ENCODE data around the gene PPP1R12B.
"Not testable (repeated sequence)": the region's sequence is repeated elsewhere in the genome, so short reads cannot be mapped to it uniquely, and the experiment has no call there.

PPP1R12B gene

DNA sequence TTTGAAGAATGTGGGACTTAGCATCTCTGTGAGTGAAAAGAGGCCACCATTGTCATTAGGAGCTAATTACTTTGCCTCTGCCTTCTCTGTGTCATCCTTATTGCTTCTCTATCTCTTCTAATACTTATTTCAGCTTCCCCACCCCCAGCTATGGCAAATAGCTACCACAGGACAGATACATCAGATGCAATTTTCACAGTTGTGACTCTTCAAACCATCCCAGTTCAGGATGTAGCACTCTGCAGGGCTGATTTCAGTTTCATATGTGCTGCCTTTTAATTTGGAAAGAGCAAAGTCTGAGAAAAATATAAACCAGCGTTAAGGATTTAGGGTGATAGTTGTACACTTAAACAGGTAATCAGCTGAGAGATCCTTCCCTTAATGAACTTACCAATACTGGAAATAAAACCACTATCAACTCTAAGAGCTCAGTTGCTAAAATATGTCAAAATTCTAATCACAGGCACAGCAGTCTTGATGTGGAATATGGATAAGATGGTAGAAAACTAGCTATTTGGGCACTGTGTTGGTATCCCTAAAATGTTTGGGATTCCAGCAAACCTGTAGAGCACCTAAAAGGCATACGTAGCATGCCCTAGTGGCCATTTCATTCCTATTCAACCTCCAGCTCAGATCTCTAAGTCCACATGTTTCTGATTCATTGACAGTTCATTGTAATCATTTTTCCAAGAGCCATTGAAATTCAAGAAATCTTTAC lies 213.4 kb downstream of the PPP1R12B start:
- no peak for DNase-seq (ENCODE audit: low spot score)

DNA sequence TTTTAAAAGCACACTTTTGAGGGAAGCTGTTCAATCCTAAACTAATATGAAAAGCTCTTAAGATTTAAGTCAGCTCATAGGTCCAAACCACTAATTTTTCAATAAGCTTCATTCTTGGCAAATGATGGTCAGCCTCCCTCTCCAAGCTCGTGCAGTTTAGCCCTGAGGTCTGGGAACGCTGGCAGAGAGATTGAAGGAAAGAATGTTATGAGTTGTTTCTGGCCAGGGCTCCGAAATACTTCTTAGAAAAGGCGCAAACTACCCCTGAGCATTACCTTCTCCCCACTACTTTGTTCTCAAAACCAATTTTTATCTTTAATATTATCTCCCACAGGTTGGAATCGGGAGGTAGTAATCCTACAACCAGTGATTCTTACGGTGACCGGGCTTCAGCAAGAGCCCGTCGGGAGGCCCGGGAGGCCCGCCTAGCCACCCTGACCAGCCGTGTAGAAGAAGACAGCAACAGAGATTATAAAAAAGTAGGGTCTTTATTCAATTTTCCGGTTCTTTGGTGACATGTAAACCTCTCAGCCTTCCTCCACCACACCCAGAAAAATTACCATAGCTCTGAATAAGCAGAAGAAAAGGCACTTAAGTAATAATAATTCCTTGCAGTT lies 214.1 kb downstream of the PPP1R12B start:
- no peak for DNase-seq (ENCODE audit: low spot score)

DNA sequence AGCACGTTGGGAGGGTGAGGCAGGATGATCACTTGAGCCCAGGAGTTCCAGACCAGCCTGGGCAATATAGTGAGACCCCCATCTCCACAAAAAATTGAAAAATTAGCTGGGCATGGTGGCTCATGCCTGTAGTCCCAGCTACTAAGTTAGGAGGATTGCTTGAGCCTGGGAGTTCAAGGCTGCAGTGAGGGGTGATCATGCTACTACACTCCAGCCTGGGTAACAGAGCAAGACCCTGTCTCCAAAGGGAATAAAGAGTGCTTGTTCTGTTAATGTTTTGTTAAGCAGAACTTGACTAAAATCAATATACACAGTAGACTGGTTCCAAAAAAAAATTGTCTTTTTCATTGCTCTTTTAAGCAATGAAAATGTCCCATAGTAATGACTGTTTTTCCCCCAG lies 215.3 kb downstream of the PPP1R12B start:
- no peak for DNase-seq (ENCODE audit: low spot score)

DNA sequence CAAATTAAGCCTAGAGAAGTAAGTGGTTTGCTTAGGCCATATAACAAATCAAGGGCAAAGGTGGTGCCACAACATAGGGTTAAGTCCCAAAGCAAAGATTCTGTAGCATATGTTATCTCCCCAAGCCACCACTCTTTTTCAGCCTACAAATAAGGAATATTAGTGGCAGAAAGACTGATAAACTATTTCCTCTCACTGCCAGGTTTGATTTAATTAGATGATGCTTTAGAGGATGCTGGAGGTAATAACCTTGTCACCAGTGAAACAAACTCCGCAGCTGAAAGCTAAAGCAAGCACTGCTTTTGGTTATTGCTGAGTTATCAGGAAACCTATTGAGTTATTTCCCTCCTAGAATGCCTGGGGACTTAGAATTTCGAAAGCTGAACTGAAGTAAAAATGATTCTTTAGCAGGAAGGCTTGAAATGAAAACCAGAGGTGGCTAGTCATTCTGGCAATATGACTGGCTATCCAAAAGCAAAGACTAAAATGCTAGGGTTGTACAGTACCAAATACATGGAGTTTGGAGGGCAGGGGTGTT lies 216.5 kb downstream of the PPP1R12B start:
- DNase-seq (ENCODE audit: low spot score): no peak

DNA sequence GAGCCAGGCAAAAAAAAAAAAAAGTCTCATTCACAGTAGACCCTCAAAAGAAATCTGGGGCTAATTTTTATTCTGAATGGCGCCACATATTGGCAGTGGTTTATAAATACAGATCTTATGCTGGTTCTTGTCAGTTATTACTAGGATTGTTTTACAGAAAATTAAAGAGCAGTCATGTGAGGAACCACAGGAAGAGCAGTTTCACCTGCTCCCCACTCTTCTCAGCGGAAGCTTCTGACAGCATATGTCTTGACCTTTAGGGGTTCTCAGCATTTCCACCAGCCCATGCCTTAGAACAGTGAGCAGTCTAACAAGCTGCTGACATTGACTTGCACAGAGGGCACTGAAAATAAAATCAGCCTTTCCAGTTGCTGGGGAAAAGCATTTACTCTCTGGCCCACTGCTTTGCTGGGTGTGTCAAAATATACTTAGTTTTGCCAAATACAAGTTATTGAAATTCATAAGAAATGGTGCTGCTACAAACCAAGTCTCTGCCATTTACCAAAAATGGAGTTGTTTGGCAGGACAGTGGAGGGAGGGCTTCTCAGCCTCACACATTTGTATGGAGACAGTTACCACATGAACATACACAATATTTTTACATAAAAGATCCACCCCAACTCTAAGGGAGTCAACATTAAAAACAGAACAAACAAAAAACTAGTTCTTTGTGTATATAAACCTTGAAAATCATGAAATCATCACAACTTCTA lies 217.5 kb downstream of the PPP1R12B start:
- no peak for DNase-seq (ENCODE audit: low spot score)

DNA sequence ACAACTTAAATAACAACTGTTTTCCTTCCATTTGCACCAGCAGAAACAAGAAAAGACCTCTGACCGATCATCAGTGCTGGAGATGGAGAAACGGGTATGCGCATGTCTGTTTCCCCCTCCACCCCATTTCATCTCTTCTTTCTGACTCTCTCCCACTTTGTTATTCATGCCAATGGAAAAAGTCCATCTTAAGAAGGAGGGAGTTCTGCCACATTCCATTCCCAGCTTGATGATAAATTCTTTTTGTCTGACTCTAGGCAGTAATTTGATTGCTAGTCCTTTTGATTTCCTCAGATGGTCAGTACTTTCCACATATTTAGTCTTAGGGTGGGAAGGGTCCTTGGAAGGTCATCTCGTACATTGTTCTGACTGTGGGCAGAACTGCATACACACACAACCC lies 219.2 kb downstream of the PPP1R12B start:
- no peak for DNase-seq (ENCODE audit: low spot score)

DNA sequence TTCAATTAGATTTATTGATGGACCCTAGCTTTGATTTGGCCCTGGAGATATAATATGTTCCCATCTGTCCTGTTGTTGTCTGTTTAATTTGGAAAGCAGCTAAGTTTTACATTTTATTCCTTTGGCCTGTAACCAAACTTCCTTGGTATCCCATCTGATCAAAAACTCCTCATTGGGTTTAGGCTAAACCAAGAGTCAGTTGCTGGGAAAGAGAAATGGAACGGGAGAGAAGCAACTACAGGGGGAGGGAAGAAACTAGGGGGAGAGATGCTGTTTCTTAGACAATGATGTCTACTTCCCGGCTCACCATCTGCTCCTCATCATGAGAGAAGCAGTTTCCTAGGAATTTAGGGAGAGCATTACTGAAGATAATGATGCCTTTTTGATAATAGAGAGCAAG lies 219.9 kb downstream of the PPP1R12B start:
- DNase-seq (ENCODE audit: low spot score): no peak

DNA sequence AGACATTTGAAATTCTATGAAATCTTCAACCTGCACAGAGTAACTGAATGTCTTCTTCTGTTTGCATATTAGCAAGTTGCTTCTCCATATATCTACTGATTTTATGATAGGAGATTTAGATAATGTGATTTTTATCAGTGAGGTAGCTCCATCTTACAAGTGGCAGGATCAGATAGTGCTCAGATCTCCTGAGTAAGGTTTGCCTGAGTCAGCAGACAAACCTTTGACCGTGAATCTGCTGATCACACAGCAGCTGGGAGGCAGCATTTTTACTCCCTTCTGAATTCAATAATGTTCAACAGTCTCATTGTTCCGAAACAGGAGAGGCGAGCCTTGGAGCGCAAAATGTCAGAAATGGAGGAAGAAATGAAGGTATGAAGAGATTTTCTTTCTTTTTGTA lies 220.3 kb downstream of the PPP1R12B start:
- no peak for DNase-seq (ENCODE audit: low spot score)

DNA sequence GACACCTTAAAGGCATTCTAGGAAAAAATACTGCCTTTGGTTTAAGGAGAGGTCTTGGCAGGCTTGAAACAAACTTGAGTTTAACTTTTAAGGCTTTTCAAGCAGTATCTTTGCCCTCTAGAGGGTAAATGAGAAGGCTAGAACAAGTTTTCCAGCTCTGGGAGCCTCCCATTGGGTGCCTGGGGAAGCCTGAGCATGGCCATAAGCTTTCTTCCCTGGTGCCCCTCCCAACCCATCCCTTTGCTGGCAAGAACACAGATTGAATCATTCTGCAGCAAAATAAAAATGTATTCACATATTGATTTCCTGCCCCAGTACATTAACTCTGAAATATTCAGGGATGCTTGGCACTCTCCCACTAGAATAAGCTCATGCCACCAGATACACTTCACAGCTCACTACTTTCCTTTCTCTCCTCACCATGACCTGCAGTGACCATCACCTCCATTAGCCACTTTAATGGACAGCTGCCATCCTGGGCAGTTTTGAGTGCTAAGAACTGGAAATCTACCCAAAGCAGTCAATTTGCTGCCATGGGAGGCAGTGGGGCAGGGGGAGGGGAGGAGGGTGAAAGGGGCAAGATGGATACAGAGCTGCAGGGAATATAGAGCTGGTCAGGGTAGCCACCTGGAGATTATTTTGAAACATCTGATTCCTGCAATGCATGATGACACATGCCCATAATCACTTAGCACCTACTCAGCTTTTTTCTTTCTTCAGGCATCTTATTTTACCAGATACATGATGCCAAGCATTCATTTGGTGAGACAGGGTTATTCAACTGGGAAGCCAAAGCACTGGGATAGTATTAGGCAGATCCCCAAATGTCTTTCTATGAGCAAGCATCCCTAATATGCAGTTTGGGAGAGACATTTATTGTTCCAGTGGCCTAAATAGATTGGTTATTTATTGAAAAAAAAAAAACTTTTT lies 221.2 kb downstream of the PPP1R12B start:
- DNase-seq (ENCODE audit: low spot score): no peak

DNA sequence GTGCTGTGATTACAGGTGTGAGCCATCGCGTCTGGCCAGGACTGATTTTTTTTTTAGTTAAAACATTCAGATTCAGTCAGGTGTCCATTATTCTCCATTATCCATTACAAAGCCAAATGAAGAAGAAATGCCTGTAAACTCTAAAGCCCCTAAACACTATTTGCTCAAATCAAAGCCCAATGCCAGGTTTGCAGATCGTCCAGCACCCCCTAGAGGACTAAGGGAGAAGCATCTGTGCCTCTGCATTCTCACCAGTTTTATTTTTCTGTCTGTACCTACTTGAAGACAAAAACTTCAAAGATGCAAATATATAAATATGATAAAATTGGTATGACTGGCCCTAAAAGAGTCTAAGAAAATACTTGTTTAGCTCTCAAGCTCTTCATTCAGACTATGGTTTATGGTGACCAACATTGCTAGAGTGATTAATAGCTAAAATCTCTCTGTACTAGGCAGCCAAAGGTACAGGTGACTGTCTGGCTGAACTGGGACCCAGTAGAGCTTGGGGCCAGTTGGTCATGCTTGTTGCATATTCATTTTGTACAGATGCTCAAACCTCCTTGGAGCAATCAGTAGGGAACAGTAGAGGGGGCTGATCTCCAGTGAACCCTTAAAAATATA lies 223.3 kb downstream of the PPP1R12B start:
- DNase-seq (ENCODE audit: low spot score): no peak

DNA sequence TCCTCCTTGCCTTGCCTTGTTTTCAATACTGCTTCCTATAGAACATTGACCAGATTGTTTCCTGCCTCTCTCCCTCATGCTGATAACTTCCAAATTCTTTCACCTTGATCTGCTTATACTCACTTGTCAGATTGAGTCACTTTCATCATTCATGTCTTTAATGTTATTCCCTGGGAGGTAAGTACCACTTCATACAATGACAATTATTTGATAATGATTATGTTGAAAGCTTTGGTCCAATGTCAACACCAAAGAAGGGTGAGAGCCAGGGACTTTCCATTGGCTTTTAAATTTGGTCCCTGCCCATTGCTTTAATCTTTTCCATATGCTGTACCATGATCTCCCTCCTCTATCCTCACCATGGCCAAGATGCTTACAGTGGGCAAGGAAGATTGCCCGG lies 224.4 kb downstream of the PPP1R12B start:
- DNase-seq (ENCODE audit: low spot score): no peak

DNA sequence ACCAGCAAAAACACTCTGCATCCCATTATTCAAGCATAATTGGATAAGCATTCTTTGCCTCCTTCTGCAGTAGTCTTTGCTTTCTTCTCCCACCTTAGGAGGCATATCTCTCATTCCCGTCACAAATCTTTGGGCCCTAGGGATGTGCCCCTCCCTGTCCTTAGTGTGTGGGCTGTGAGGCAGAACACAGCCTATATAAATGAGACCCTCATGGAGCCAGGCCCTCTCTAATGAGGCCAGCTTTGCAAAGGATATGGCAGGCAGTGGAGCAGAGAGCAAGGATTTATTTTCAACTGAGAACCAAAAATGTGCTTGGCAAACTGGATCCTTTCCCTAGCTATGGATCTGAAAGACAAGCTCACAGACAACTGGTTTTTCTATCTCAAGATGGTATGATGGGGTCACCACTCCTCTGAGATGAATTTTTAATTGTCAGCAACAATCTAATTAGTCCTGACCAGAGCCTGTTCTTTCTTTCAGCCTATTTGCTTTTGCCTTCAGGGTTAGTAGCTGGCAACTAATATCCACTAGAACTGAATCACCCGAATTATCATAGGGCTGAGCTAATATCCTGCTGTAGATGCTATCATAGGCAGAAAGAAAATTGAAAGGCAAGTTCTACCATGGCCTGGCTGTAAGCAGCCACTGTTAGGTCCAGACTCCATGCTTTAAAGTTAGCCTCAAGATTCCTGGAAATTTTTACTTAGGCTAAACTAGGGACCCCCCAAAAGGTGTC lies 227.6 kb downstream of the PPP1R12B start:
- DNase-seq (ENCODE audit: low spot score): no peak

DNA sequence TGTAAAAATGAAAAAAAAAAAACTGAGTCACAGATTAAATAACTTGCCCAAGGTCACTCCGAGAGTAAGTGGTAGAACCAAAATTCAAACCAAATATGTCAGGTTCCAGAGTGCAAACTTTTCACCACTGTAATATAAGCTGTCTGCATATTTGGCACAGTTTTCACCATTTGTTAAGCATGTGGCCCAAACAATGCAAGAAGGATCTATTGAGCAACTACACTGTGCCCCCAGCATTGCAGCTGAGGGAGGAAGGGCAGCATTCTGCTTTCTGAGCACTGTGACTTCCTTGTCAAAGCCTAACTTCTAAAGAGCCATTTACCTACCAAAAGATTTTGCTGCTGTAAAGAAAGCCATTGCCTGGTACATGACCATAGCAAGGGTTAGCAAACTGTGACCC lies 228.3 kb downstream of the PPP1R12B start:
- DNase-seq (ENCODE audit: low spot score): no peak

DNA sequence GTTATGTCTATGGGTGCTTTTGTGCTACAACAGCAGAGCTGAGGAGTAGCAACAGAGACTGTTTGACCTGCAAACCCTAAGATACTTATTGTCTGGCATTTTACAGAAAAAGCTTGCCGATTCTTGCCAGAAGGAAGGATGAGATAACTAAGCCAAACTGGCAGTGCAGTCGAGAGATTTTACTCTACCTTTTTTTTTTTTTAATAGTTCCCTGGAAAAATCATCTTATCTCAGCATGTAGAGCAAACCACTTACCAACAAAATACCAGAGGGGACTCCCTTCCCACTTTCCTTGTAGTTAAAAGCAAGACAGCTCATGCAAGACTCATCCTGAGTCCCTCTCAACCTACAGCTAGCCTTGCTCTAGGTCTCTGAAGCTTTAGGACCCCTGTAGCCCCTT lies 228.9 kb downstream of the PPP1R12B start:
- DNase-seq (ENCODE audit: low spot score): no peak

DNA sequence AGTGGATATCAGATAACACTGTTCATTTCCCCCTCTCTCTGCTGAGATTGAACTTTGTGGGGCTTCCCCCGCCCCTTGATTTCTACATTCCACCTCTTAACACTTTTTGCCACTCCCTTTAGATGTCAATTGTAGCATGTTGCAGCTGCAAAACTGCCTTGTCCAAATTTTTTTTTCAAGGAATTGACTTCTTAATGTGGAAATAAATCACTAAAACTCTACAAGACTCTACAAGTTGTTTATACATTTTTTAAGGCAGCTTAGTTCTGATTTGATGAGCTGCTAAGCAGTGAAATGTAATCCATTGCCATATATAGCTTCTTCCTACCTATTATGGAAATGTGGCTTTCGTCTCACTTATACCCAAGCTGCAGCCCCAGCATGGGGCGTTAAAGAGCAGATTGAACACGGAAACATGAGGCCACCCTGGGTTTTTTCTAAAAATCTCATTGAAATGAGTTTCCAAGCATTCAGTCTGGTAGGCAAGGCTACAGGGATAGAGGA lies 229.6 kb downstream of the PPP1R12B start:
- no peak for DNase-seq (ENCODE audit: low spot score)

DNA sequence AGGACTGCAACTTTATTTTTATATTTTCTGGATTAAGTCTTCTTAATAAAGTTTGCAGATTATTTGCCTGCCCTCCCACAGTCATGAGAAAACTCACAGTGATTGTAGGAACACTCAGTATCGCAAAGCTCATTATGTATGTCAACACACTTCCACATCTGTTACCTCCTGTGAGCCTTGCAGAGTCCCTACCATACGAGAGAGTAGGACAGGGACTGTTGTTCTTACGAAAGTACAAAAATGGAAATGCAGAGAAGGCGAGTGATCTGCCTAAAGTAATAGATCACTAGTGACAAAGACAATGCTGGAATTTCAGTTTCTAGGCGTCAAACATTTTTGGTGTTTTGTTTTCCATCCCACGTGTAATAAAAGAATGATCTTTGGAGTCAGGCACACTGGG lies 230.1 kb downstream of the PPP1R12B start:
- no peak for DNase-seq (ENCODE audit: low spot score)

DNA sequence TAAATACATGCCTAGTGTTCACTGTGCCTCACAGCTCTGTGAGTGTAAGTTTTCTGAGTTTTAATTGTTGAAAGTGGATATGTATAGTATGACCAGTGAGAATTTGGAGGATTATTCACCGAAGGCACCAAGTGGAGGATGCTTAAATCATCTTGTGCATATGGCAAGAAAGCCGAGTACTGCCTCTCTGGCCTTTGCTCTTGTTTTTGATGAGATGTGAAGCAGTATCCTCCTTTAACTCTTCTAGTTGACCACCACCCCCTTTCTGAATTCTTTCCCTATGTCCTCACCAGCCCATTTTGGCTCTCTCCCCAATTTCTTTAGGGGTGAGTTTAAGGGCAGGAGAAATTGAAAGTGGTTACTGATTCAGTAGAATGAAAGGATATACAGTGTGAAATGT lies 231.3 kb downstream of the PPP1R12B start:
- no peak for DNase-seq (ENCODE audit: low spot score)

DNA sequence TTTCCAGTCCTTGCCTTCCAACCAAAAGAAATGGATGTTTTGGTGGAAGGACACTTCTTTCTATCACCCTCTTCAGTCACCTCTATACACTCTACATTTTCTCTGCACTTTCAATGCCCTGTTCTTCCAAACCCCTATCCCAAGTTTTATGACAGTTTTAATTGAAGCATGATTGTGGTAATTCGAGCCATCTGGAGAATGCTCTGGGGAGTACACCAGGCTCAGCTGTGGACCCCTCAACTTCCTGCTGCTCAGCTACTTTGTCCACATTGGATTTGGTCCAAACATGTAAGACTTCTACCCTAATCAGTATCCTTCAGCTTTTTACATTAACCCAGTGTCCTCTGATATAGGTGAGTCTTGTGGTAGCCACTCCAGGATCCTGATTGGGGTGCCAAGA lies 232.1 kb downstream of the PPP1R12B start:
- DNase-seq (ENCODE audit: low spot score): no peak

DNA sequence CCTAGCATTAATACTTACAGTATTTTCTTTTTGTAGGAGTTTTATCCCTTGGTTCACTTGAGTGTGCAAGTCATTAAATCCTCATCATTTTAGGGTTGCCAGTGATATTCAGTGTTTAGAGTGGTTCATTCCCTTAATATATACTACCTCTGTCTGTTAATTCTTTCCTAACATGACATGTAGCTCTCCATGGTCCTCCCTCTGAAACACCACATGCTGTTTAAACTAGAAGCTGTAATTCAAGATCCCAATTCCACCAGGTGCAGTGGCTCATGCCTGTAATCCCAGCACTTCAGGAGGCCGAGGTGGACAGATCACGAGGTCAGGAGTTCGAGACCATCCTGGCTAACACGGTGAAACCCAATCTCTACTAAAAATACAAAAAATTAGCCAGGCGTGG lies 233.9 kb downstream of the PPP1R12B start:
- not testable (repeated sequence) for DNase-seq (ENCODE audit: low spot score)

DNA sequence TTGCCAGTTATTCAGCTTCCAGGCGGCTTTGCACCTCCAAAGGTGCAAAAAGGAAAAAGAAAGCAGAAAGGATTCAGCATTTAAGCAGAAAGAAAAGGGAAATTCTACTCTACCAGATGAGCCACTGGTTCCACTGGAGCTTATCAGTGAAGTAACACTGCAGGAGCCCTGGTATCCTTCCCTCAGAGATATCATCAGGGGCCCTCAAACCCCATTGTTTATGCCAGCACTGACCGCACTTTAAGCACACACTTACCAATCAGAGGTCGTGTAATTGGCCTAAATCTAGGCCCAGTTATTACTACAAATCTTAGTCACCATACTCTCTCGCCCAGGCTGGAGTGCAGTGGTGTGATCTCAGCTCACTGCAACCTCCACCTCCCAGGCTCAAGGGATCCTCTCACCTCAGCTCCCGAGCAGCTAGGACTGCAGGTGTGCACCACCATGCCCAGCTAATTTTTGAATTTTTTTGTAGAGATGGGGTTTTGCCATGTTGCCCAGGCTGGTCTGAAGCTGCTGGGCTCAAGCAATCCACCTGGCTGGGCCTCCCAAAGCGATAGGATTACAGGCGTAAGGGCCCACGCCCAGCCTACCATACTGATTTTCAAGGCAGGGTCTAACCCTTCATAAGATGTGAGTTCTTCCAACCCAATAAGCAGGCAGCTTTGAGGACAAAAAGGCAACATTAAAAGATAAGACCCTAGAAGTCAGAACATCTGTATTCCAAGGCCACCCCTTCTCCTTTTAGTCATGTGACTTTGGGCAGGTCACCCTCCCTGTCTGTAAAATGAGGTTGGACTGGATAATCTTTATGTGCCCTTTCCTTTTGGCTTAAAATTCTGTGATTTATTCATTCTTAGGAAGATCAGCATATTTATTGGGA lies 236.4 kb downstream of the PPP1R12B start:
- peak; percentile 22 for DNase-seq (ENCODE audit: low spot score)
